Transverse colon (tissue), 4 donors: Measurements from ENCODE around the gene THADA. TPM values are rescaled to one million over a fixed set of nuclear protein-coding genes. Genes with fewer than 3 reads are reported as not detected.

Experiments used
- DNase-seq: peaks from one replicate; pipeline ENCODE4 v3.0.0-alpha.2; 2019
- H3K27ac ChIP-seq, 4 donors: fragments of 200-600 bp; sonication (generic); 2 replicates each; pipeline ENCODE4 v1.5.1; 2016 to 2018; ENCODE audit warnings: inconsistent platforms in 4 of 4
- H3K27me3 ChIP-seq: fragments of 200-600 bp; sonication (generic); 2 replicates; pipeline ENCODE4 v1.5.1; 2017; ENCODE audit warnings: inconsistent platforms
- H3K36me3 ChIP-seq, 4 donors: fragments of 200-600 bp; sonication (generic); 2 replicates each; pipeline ENCODE4 v1.5.1; 2017 to 2019; ENCODE audit warnings: inconsistent platforms in 4 of 4
- H3K4me1 ChIP-seq, 4 donors: fragments of 200-600 bp; sonication (generic); 2 replicates each; pipeline ENCODE4 v1.5.1; 2017 to 2020; ENCODE audit warnings: inconsistent platforms in 4 of 4
- H3K4me3 ChIP-seq, 4 donors: fragments of 200-600 bp; sonication (generic); 1 replicate in 1 of 4; 2 replicates in 3 of 4; pipeline versions ENCODE4 v1.5.1 to v1.6.1; 2017 to 2019; ENCODE audit warnings: inconsistent platforms in 4 of 4
- H3K9me3 ChIP-seq, 2 donors: fragments of 200-600 bp; sonication (generic); 2 replicates each; pipeline ENCODE4 v1.5.1; 2017 to 2019; ENCODE audit warnings: inconsistent platforms in 2 of 2
- EP300 ChIP-seq: sonication (generic); formaldehyde crosslinking; IDR thresholded peaks from one replicate; pipeline ENCODE4 v1.6.1; 2017; ENCODE audit warnings: antibody characterized with exemption, low read depth
- POLR2A ChIP-seq: fragments of 450-650 bp; IDR thresholded peaks from one replicate; pipeline ENCODE4 v1.6.1; 2016; ENCODE audit warnings: antibody characterized with exemption, mild to moderate bottlenecking, moderate library complexity
- POLR2AphosphoS5 ChIP-seq, 3 donors: sonication (generic); formaldehyde crosslinking; IDR thresholded peaks; one replicate each; pipeline ENCODE4 v1.6.1; 2016; ENCODE audit warnings: antibody characterized with exemption in 3 of 3
- WGBS, 2 donors: methylation state at CpG; one replicate each; pipeline ENCODE4 v1.1.5; 2018; ENCODE audit warnings: low coverage in 1 of 2; 5-methylcytosine and 5-hydroxymethylcytosine counted together
- in situ Hi-C, 4 donors: fragments of 200-750 bp; cut with MboI; loops; one replicate each; pipeline versions ENCODE4 v1.15.0 to v1.15.1; 2017; ENCODE audit warnings: low sequenced_read_pairs in 3 of 4, low pct_ligation_motif_present in 1 of 4, low pct_unique_long_range_greater_than_20kb in 1 of 4
- intact Hi-C: fragments of 100-400 bp; cut with DNase I; formaldehyde crosslinking; loops from one replicate; pipeline ENCODE4 v1.15.1; 2023; ENCODE audit warnings: low total_unique reads
- total RNA-seq, 4 donors: library from RNA; depleted of rRNA; stranded (reverse); fragments of >200 nt; gene quantifications; one replicate each; pipeline ENCODE4 v1.1.0, GENCODE V29; 2016
- TF ChIP-seq, protein P1 (sequence below), 5 experiments: fragments of 200-600 bp in 3 of 5; fragments of 450-650 bp in 2 of 5; sonication (generic) in 3 of 5; IDR thresholded peaks; 1 replicate in 2 of 5; 2 replicates in 3 of 5; pipeline ENCODE4 v1.5.1; 2016 to 2017; ENCODE audit warnings: antibody characterized with exemption in 5 of 5, inconsistent platforms in 3 of 5, mild to moderate bottlenecking in 2 of 5, moderate library complexity in 1 of 5

Gene THADA
- total RNA-seq, 4 donors from 2014 or later, result 21.7 to 78.6 (median 28.1) TPM

DNA sequence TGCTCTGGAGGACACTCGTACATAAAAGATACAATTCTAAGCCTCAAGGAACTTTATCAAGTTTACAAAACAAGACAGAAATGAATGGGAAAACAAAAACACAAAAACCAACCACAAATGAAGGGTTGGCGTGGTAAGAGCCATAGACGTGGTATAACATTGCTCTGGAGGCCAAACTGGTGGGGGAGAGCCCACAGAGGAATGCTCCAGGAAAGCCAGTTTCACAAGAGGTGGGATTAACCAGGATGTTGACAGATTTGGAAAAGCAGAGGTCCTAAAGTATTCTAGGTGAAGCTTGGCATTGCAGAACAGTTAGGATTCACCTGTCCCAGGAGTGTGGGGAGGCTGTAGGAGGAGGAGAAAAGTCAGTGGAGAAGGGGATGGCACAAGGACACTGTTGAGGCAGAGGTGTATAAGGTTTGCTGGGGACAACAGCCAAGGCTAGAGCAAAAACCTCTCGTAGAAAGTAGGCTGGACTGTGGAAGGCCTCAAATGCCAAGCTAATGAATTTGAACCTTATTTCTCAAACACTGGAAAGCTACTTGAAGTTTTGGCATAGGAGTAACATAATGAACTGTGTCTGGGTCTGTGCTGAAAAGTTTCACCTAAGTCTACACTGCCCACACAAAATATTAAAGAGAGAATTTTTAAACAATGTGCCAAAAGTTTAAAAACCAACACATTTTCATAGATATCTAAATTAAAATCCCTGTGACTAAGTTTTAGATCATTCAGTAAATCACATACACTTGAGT, 135.1 kb downstream of the THADA start:
- in situ Hi-C loops, result no loop called here

DNA sequence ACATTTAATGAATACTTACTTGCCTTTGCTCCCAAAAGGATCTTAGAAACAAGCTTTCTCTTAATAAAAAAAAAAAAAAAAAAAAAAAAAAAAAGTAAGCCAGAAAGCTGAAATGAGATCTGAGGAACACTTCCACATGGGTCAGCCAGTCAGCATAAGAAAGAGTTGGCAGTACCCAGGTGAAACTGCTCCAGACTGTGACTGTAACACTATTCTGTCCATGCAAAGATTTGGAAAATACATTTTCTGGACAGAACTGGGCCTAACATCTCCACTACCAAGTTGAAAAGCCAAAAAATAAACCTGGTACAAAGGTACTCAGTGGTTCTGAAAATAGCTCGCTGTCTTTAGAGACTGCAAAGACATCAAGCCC, 135.7 kb downstream of the THADA start:
- intact Hi-C loops, result no loop called here
- H3K27ac ChIP-seq, result peak overlapping the region; percentile 29 to 65 (median 64)
- 89% methylated on average over 1 of the region's 1 CpG; no CpG with 5 or more reads in 1 of the 2 donors for WGBS, 2 donors

More for the DNA sequence above, 135.1 kb downstream of the THADA start:
- intact Hi-C loops, result no loop called here
- WGBS, 2 donors, result 75 to 78% methylated on average over 3 to 4 of the region's 4 CpGs
- TF ChIP-seq, protein P1, sequence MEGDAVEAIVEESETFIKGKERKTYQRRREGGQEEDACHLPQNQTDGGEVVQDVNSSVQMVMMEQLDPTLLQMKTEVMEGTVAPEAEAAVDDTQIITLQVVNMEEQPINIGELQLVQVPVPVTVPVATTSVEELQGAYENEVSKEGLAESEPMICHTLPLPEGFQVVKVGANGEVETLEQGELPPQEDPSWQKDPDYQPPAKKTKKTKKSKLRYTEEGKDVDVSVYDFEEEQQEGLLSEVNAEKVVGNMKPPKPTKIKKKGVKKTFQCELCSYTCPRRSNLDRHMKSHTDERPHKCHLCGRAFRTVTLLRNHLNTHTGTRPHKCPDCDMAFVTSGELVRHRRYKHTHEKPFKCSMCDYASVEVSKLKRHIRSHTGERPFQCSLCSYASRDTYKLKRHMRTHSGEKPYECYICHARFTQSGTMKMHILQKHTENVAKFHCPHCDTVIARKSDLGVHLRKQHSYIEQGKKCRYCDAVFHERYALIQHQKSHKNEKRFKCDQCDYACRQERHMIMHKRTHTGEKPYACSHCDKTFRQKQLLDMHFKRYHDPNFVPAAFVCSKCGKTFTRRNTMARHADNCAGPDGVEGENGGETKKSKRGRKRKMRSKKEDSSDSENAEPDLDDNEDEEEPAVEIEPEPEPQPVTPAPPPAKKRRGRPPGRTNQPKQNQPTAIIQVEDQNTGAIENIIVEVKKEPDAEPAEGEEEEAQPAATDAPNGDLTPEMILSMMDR (IDR thresholded peaks at IDR 0.05), result no peak
- TF ChIP-seq POLR2AphosphoS5 (IDR thresholded peaks at IDR 0.05), result no peak
- no peak for TF ChIP-seq EP300
- TF ChIP-seq POLR2A, result no peak
- Histone ChIP-seq H3K27me3 (no peaks in the 10 kb centered on the region), H3K27ac (peak overlapping the region; percentile 64 to 66 (median 64)), H3K4me3 (no peak overlapping the region), H3K9me3 (no peaks in the 10 kb centered on the region), H3K36me3 (no peaks in the 10 kb centered on the region), H3K4me1 (peaks cover 7 to 86% (median 42%) of the 10 kb centered on the region in 4 donors)
- DNase-seq, result no peak

DNA sequence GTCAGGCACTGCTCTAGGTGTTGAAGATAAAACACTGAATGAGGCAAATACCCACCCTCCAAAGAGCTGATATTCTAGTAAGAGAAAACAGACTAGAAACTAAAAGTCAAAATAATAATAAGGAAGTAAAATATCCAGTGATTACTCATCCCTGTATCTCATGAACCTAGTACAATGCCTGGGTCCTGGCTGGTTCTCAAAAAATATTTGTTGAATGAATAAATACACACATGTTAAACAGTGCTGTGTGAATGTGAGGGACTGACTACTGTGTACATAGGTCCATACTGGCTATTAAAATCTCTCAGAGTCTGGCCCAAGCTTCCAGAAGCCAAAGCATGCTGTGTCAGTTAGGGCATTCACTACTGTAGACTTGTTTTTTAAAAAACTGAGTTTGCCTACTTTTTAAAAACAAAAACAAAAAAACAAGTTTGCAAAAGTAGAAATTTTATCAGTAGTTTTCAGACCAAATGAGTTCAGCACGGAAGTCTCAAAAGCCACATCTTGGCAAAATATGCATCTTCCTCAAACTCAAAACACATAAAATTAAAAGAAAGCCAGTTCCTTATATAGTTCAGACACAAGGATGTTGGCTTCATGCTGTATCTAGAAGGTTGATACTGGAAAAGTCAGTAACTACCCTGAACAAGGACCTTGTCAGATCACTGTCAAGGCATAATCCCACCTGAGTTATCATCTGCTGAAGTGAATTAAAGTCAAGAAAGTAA, 136.2 kb downstream of the THADA start:
- Histone ChIP-seq H3K4me3 (no peak overlapping the region), H3K4me1 (peaks cover 7 to 91% (median 44%) of the 10 kb centered on the region in 4 donors), H3K36me3 (no peaks in the 10 kb centered on the region), H3K9me3 (no peaks in the 10 kb centered on the region), H3K27me3 (no peaks in the 10 kb centered on the region), H3K27ac (peak overlapping the region; percentile 44 to 65 (median 64))
- 73 to 90% methylated on average over 1 of the region's 1 CpG for WGBS, 2 donors
- in situ Hi-C loops, result no loop called here
- intact Hi-C loops, result loop anchor here (10.0 kb wide), 1 partner anchor 195 kb away; no protein-coding TSS in a partner anchor
- DNase-seq, result no peak
- TF ChIP-seq, protein P1 (IDR thresholded peaks at IDR 0.05), result no peak

More for the DNA sequence above, 135.7 kb downstream of the THADA start:
- Histone ChIP-seq H3K27me3 (no peaks in the 10 kb centered on the region), H3K4me3 (no peak overlapping the region), H3K36me3 (no peaks in the 10 kb centered on the region), H3K4me1 (peaks cover 7 to 89% (median 46%) of the 10 kb centered on the region in 4 donors), H3K9me3 (no peaks in the 10 kb centered on the region)
- in situ Hi-C loops, result no loop called here
- no peak for DNase-seq
- TF ChIP-seq EP300, result no peak
- TF ChIP-seq, protein P1 (IDR thresholded peaks at IDR 0.05), result no peak
- no peak for TF ChIP-seq POLR2A
- TF ChIP-seq POLR2AphosphoS5 (IDR thresholded peaks at IDR 0.05), result no peak

DNA sequence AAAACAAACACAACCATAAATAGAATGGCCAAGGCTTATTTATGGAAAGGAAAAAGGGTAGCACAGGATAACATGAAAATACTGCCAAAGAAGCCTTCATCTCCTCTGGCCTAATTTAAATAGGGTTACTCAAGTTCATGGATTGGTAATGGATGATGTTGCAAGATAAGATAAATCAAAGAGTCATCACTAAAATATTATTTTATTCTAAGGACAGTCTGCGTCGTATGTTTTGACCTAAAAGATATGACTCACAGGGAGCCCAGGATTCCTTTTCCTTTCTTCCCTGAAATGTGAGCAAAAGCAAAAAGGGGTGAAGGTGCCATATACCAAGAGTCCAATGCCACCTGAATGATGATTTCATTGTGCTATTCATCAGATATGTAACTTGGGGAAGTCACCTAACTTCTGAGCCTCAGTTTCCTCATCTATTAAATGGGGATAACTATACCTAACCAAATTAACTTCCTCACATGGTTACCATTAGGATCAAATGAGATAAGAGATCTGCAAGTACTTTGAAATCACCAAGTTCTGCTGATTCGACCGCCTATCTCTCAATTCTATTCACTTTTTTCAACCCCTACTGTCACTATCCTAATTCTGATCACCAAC, 137.7 kb downstream of the THADA start:
- intact Hi-C loops, result loop anchor here (10.0 kb wide), 1 partner anchor 193 kb away; no protein-coding TSS in a partner anchor
- no peaks in the 10 kb centered on the region for H3K9me3 ChIP-seq

More for the DNA sequence above, 137.7 kb downstream of the THADA start:
- no peak for DNase-seq
- WGBS, 2 donors, result 83 to 95% methylated on average over 3 to 4 of the region's 4 CpGs
- no peaks in the 10 kb centered on the region for H3K27me3 ChIP-seq
- peak overlapping the region in 3 of 4 donors; percentile 31 to 65 (median 64) for H3K27ac ChIP-seq
- TF ChIP-seq, protein P1 (IDR thresholded peaks at IDR 0.05), result no peak
- no peak for TF ChIP-seq POLR2A
- TF ChIP-seq POLR2AphosphoS5 (IDR thresholded peaks at IDR 0.05), result peak; percentile 15 to 56 (median 47)
- TF ChIP-seq EP300, result no peak
- in situ Hi-C loops, result no loop called here
- no peaks in the 10 kb centered on the region for H3K36me3 ChIP-seq
- H3K4me1 ChIP-seq, result peaks cover 7 to 77% (median 33%) of the 10 kb centered on the region in 4 donors
- no peak overlapping the region for H3K4me3 ChIP-seq
